ENCODE measurements around the gene CLK1. TPM values are rescaled to one million over a fixed set of nuclear protein-coding genes. Genes with fewer than 3 reads are reported as not detected.
A peak's percentile ranks its signal among the peaks of the same experiment; 100 is the strongest.

Gene CLK1
- total RNA-seq, 1 donor = 635 TPM

DNA sequence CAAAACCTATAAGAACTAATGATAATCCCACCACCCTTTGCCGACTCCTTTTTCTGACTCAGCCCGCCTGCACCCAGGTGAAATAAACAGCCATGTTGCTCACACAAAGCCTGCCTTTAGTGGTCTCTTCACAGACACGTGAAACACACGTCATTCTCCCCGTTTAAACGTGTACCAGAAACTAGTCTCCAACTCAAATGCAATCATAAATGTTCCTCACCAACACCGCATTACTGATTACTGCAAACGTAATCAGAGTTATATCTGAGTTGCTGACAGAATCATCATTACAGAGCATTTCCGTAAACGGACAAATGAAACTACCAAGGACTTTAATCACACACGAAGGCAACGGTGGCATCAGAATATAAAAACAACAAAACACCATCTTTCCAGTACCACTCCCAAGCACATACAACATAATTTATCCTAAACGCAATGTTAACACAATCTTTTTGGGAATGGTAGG lies 1.9 kb downstream of the CLK1 start:
- no peaks in the 10 kb centered on the region for H3K9me3 ChIP-seq (ENCODE audit: low read depth, low read length)
- H3K27me3 ChIP-seq (ENCODE audit: insufficient read depth, low read length) = no peaks in the 10 kb centered on the region
- peak overlapping the region; percentile 100 for H3K4me3 ChIP-seq (ENCODE audit: low read length)
- peaks cover 54% of the 10 kb centered on the region for H3K4me1 ChIP-seq (ENCODE audit: insufficient read depth, low read length)

DNA sequence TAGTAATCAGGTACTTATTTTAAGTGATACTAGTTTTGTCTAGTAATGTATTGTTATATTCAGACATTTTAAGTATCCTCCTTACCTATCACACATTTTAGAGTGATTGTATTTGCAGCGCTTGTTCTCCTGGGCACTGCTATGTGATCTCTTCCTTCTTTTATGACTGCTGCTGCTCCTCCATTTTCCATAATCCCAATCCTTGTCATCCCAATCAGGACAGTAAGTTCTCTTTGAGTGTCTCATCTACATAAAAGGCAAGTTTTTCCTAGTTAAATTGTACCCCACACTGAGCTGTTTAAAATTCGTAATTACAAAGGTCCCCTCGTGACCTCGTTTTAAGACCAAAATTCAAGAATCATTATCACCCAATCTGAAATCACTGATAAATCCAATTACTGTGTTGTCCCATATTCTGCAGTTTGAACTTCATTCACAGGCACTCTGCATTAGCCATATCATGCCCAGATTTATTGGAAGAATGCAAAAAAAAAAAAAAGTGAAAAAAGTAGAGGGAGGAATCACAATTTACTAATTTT lies 2.8 kb downstream of the CLK1 start:
- Histone ChIP-seq H3K9me3 (ENCODE audit: low read depth, low read length) (no peaks in the 10 kb centered on the region), H3K4me1 (ENCODE audit: insufficient read depth, low read length) (peaks cover 47% of the 10 kb centered on the region), H3K27me3 (ENCODE audit: insufficient read depth, low read length) (no peaks in the 10 kb centered on the region), H3K4me3 (ENCODE audit: low read length) (peak overlapping the region; percentile 100)

DNA sequence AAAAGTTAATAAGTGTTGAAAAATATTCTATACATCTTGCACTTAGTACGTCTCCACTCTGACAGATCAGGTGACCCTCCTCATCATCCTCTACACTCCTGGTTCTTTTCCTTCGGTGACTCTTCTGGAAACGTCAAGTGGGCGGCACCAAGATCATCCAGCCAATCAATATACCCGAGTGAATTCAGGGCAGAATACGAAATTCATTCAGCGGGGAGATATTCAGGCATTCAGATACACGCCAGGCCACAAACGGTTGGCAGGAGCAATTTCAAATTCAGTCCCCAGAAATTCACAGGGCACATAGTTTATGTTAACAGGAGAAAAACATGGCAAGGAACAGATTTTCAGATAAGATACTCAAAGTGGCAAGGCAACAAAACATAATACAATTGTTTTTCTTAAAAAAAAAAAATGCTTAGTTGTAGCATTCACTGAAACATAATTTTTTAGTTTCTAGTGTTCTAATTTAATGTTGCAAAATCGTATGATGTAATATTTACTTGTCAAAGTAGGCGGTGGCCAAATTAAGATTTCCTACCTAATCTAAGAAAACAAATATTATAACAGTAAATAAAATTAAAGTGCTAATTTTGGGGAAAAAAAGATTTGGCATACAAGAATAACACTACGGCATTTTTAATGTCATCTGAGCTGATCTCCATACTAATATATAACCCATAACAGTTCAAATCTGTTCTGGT lies 4.2 kb downstream of the CLK1 start:
- no peaks in the 10 kb centered on the region for H3K27me3 ChIP-seq (ENCODE audit: insufficient read depth, low read length)
- no peaks in the 10 kb centered on the region for H3K9me3 ChIP-seq (ENCODE audit: low read depth, low read length)
- no peak overlapping the region for H3K4me3 ChIP-seq (ENCODE audit: low read length)
- H3K4me1 ChIP-seq (ENCODE audit: insufficient read depth, low read length) = peaks cover 33% of the 10 kb centered on the region

- no peaks in the 10 kb centered on the region for H3K27me3 ChIP-seq (ENCODE audit: insufficient read depth, low read length)
- no peak overlapping the region for H3K4me3 ChIP-seq (ENCODE audit: low read length)
- H3K4me1 ChIP-seq (ENCODE audit: insufficient read depth, low read length) = peaks cover 24% of the 10 kb centered on the region
- no peaks in the 10 kb centered on the region for H3K9me3 ChIP-seq (ENCODE audit: low read depth, low read length)
These were observed 7.7 kb downstream of the CLK1 start for GRCh38 chr2:200856806-200857205.

DNA sequence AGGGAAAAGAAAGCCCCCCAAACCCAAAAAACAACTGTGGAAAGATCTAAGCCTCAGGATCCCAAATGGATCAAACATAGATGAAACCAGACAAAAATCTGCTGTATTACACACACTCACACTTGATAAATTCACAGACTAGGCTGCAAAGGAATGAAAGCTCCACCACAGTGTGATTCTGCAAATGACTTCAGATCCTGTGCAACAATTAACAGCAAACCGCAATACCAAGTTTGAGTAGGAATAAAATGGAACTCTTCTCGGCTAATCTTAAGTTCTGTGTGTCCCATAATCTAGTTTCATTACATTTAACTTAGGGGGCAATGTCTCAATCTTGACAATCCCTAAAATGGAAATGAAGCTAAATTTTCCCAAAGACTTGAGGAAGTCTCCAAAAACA lies 11.9 kb downstream of the CLK1 start:
- Histone ChIP-seq H3K4me1 (ENCODE audit: insufficient read depth, low read length) (no peaks in the 10 kb centered on the region), H3K4me3 (ENCODE audit: low read length) (no peak overlapping the region), H3K9me3 (ENCODE audit: low read depth, low read length) (no peaks in the 10 kb centered on the region), H3K27me3 (ENCODE audit: insufficient read depth, low read length) (no peaks in the 10 kb centered on the region)

DNA sequence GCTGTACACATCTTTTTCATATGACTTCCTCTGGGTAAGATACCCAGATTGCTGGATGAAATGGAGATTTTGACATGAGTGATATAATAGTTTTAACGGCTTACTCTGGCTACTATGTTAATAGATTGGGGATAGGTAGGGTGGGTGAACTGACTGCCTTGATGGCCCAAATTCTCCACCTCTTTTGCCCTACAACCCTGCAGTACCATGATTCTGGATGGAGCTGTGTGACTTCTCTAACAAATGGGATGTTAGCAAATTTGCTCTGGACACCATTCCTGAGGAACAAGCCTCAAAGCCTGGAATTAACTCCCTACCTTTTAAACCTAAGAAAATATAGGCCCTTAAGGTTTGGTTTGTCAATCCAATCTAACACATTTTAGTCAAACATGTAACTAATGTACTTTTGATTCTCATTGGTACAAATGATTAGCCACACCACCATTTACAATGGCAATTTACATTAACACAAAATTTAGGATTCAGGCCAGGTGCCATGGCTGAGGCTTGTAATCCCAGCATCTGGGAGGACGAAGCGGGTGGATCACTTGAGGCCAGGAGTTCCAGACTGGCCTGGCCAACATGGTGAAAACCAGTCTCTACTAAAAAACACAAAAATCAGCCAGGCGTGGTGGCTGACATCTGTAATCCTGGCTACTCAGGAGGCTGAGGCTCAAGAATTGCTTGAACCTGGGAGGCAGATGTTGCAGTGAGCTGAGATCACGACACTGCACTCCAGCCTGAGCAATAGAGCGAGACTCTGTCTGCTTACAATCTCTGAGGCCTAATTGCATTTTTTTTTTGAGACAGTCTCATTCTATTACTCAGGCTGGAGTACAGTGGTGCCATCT lies 12.8 kb downstream of the CLK1 start:
- no peaks in the 10 kb centered on the region for H3K27me3 ChIP-seq (ENCODE audit: insufficient read depth, low read length)
- no peaks in the 10 kb centered on the region for H3K4me1 ChIP-seq (ENCODE audit: insufficient read depth, low read length)
- H3K4me3 ChIP-seq (ENCODE audit: low read length) = no peak overlapping the region
- no peaks in the 10 kb centered on the region for H3K9me3 ChIP-seq (ENCODE audit: low read depth, low read length)

DNA sequence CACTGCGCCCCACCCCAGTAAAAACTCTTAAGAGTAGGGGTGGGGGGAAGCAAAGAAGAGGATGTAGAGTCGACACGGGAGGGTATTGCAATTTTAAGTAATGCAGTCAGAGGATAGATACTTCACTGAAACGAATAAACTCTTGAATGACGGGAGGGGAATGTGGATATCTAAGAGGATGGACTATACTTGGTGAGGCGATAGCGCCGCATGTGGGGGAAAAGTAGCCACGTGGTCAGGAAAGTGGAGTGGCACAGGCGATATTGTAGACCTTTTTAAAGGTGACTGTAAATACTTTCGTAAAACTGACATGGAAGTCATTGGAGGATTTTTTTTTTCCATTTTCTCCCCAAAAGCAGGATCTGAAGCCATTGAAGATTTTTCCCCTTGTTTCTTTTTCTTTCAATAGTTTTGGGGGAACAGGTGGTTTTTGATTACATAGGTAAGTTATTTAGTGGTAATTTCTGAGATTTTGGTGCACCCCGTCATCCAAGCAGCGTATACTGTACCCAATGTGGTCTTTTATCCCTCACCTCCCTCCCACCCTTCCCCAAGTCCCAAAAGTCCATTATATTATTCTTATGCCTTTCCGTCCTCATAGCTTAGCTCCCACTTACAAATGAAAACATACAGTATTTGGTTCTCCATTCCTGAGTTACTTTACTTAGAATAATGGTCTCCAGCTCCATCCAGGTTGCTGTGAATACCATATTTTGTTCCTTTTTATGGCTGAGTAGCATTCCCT lies 13.8 kb downstream of the CLK1 start:
- no peaks in the 10 kb centered on the region for H3K4me1 ChIP-seq (ENCODE audit: insufficient read depth, low read length)
- no peak overlapping the region for H3K4me3 ChIP-seq (ENCODE audit: low read length)
- H3K27me3 ChIP-seq (ENCODE audit: insufficient read depth, low read length) = no peaks in the 10 kb centered on the region
- no peaks in the 10 kb centered on the region for H3K9me3 ChIP-seq (ENCODE audit: low read depth, low read length)

GRCh38 chr2:200847939-200848338 lies 16.5 kb downstream of the CLK1 start:
- H3K27me3 ChIP-seq (ENCODE audit: insufficient read depth, low read length) = no peaks in the 10 kb centered on the region
- H3K9me3 ChIP-seq (ENCODE audit: low read depth, low read length) = no peaks in the 10 kb centered on the region
- no peak overlapping the region for H3K4me3 ChIP-seq (ENCODE audit: low read length)
- H3K4me1 ChIP-seq (ENCODE audit: insufficient read depth, low read length) = no peaks in the 10 kb centered on the region

DNA sequence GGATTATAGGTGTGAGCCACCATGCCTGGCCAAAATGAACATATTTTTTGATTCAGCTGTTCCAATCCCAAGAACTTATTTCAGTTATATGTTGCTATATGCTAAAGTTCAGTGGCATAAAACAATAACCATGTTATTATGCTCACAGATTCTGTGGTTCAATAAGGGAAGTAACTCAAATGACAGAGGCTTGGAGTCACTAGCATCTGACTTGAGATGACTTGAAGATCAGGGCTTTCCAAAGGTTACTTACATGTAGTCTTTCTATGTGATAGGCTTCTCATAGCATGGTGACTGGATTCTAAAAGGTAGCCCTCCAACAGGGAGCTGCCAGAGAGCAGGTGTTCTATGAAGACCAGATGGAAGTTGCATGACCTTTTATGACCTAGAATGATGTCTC lies 17.2 kb downstream of the CLK1 start:
- H3K4me3 ChIP-seq (ENCODE audit: low read length) = no peak overlapping the region
- H3K4me1 ChIP-seq (ENCODE audit: insufficient read depth, low read length) = no peaks in the 10 kb centered on the region
- H3K27me3 ChIP-seq (ENCODE audit: insufficient read depth, low read length) = no peaks in the 10 kb centered on the region
- H3K9me3 ChIP-seq (ENCODE audit: low read depth, low read length) = no peaks in the 10 kb centered on the region

DNA sequence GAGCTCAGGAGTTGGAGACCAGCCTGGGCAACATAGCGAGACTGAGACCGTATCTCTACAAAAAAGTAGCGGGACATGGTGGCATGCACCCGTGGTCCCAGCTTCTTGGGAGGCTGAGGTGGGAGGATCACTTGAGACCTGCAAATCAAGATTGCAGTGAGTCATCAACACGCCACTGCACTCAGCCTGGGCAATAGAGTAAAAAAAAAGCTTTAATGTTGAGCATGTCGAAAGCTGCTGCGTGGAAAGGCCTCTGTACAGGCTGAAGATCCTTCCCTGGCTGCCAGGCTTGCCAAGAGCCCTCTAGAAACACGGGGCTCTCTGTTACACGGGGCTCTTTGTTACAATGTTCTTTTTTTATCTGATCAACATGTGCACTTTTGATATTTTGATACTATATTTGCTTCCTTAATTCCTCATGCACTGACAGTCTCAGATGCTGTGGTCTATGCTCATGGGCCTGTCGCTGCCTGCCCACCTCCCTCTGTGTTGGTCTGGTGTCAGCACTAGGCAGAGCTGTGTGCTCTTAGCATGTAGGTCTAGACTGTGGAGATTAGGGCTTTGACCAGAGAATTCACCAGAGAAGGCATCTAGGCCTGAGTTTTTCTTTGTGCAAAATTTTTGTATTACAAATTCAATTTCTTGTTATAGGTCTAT lies 18.7 kb downstream of the CLK1 start:
- Histone ChIP-seq H3K27me3 (ENCODE audit: insufficient read depth, low read length) (no peaks in the 10 kb centered on the region), H3K4me1 (ENCODE audit: insufficient read depth, low read length) (no peaks in the 10 kb centered on the region), H3K9me3 (ENCODE audit: low read depth, low read length) (no peaks in the 10 kb centered on the region), H3K4me3 (ENCODE audit: low read length) (no peak overlapping the region)

- Histone ChIP-seq H3K27me3 (ENCODE audit: insufficient read depth, low read length) (no peaks in the 10 kb centered on the region), H3K4me1 (ENCODE audit: insufficient read depth, low read length) (no peaks in the 10 kb centered on the region), H3K4me3 (ENCODE audit: low read length) (no peak overlapping the region), H3K9me3 (ENCODE audit: low read depth, low read length) (no peaks in the 10 kb centered on the region)
These were observed 19.3 kb downstream of the CLK1 start for GRCh38 chr2:200845194-200845593.

GRCh38 chr2:200843993-200844948 lies 20.2 kb downstream of the CLK1 start:
- H3K4me3 ChIP-seq (ENCODE audit: low read length) = no peak overlapping the region
- H3K9me3 ChIP-seq (ENCODE audit: low read depth, low read length) = no peaks in the 10 kb centered on the region
- H3K4me1 ChIP-seq (ENCODE audit: insufficient read depth, low read length) = no peaks in the 10 kb centered on the region
- no peaks in the 10 kb centered on the region for H3K27me3 ChIP-seq (ENCODE audit: insufficient read depth, low read length)

DNA sequence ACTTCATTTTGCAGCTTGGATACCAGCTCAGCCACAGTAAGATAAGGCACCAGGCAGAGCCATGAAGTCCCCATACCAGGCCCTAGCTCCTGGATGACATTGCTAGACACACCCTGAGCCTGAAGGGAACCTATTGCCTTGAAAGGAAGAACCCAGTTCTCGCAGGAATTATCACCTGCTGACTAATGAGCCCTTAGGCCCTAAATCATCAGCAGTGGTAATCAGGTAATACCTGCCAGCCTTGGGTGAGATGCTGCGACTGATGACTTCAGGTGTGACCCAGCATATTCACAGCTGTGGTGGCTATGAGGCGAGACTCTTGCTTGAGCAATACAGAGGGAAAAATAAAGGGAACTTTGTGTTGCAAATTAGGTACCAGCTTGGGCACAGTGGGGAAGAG lies 24.9 kb downstream of the CLK1 start:
- no peaks in the 10 kb centered on the region for H3K4me1 ChIP-seq (ENCODE audit: insufficient read depth, low read length)
- peaks cover 9% of the 10 kb centered on the region for H3K9me3 ChIP-seq (ENCODE audit: low read depth, low read length)
- no peak overlapping the region for H3K4me3 ChIP-seq (ENCODE audit: low read length)
- H3K27me3 ChIP-seq (ENCODE audit: insufficient read depth, low read length) = no peaks in the 10 kb centered on the region

GRCh38 chr2:200834701-200835100 lies 29.8 kb downstream of the CLK1 start:
- no peak overlapping the region for H3K4me3 ChIP-seq (ENCODE audit: low read length)
- H3K27me3 ChIP-seq (ENCODE audit: insufficient read depth, low read length) = no peaks in the 10 kb centered on the region
- H3K4me1 ChIP-seq (ENCODE audit: insufficient read depth, low read length) = no peaks in the 10 kb centered on the region
- peaks cover 9% of the 10 kb centered on the region for H3K9me3 ChIP-seq (ENCODE audit: low read depth, low read length)

Data from mononuclear cell (primary cell).